ENCODE measurements around the gene TIFAB. TPM values are rescaled to one million over a fixed set of nuclear protein-coding genes. Genes with fewer than 3 reads are reported as not detected.

The TIFAB gene
- polyA plus RNA-seq, 2 of the 4 experiments (the other 2 are of a cell fraction) = not detected

DNA sequence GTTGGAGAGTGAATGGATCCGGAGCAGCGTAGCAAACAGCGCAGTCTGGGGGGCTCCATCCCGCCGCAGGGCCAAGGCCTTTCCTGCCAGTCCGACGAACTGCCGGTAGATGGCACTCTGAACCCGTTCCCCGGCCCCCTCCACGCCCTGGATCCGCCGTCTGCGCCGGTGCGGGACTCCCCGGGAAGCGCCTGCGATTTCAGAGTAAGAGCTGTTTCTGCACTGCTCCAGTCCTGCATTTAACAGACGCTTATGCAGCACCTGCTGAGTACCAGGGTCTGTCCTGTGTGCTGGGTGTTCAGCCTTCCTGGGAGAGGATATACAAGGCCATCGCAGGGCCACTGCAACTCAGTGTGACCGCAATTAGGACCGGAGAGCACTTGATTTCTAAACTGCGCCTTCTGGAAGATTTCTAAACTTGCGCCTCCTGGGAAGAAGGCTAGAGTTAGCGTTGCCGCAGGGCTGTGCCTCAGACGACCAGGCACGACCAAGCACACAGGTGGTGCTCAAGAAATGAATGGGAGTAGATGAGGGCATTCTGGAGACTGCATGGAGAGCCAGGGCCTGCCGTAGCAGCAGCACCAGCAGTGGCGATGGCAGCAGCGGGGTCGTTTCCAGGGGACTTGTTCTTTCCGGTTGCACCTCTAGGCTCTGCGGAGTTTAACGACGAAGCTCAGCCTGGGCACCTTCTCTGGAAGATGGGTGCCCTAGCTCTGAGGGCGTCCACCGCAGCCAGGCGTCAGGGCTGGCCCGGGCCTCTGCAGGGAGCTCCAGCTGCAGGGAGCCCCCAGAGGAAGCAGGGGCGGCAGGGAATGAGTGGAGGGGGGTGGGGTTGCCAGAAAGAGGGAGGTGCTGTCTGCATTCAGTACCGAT, 14.3 kb upstream of the TIFAB start:
- POLR2A ChIA-PET = interaction anchor here (1.4 kb wide), 1 partner anchor 100 kb away, joined by 3 read pairs; no protein-coding TSS in a partner anchor
- ATAC-seq = peak; percentile 87 to 95
- TF ChIP-seq RAD21 (conservative IDR thresholded peaks at IDR 0.05 in 1 of 2, IDR thresholded peaks at IDR 0.05 in 1 of 2) = peak; percentile 93 to 98
- TF ChIP-seq, protein P1, sequence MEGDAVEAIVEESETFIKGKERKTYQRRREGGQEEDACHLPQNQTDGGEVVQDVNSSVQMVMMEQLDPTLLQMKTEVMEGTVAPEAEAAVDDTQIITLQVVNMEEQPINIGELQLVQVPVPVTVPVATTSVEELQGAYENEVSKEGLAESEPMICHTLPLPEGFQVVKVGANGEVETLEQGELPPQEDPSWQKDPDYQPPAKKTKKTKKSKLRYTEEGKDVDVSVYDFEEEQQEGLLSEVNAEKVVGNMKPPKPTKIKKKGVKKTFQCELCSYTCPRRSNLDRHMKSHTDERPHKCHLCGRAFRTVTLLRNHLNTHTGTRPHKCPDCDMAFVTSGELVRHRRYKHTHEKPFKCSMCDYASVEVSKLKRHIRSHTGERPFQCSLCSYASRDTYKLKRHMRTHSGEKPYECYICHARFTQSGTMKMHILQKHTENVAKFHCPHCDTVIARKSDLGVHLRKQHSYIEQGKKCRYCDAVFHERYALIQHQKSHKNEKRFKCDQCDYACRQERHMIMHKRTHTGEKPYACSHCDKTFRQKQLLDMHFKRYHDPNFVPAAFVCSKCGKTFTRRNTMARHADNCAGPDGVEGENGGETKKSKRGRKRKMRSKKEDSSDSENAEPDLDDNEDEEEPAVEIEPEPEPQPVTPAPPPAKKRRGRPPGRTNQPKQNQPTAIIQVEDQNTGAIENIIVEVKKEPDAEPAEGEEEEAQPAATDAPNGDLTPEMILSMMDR (IDR thresholded peaks at IDR 0.05) = peak; percentile 85
- TF ChIP-seq HOXA7 (CRISPR knock-in tag; IDR thresholded peaks at IDR 0.05) = no peak
- TF ChIP-seq SMC3 (IDR thresholded peaks at IDR 0.05) = peak; percentile 93
- Histone ChIP-seq H3K9me3 (no peaks in the 10 kb centered on the region), H3K4me1 (no peaks in the 10 kb centered on the region), H3K4me3 (no peak overlapping the region), H3K4me2 (peak overlapping the region; percentile 51), H3K27ac (peak overlapping the region in 1 of 2 experiments; percentile 56; a peak in 2 of 6 replicates)
- WGBS (ENCODE audit: missing lambda C conversion rate) = 50% methylated on average over 30 of the region's 43 CpGs
- CTCF ChIA-PET = interaction anchor here (0.5 to 37.5 kb wide), 47 partner anchors 10 to 1048 kb away, joined by 3 to 1932 read pairs (median 6); partner anchors contain the start of genes DCANP1, SLC25A48 and TIFAB
- peak; percentile 61 to 87 for DNase-seq (ENCODE audit: low read depth in 1 of 2, low spot score in 1 of 2)
- no peak for FAIRE-seq

GRCh38 chr5:135465391-135466122, 13.4 kb upstream of the TIFAB start:
- POLR2A ChIA-PET = interaction anchor here (1.4 kb wide), 1 partner anchor 101 kb away, joined by 3 read pairs; no protein-coding TSS in a partner anchor
- FAIRE-seq (no peak), DNase-seq (ENCODE audit: low read depth in 1 of 2, low spot score in 1 of 2) (no peak), ATAC-seq (peak in 1 of 2 experiments; percentile 18; a peak in 2 of 6 replicates)
- 52% methylated on average over 12 of the region's 12 CpGs for WGBS (ENCODE audit: missing lambda C conversion rate)
- Histone ChIP-seq H3K9me3 (no peaks in the 10 kb centered on the region), H3K4me2 (peak overlapping the region; percentile 51; the same call in 1 of the 3 replicates), H3K27ac (no peak overlapping the region), H3K4me3 (no peak overlapping the region), H3K4me1 (no peaks in the 10 kb centered on the region)
- no peak for TF ChIP-seq RARB (CRISPR knock-in tag; IDR thresholded peaks at IDR 0.05)
- TF ChIP-seq FOXS1 (CRISPR knock-in tag; IDR thresholded peaks at IDR 0.05) = no peak
- no peak for TF ChIP-seq HOXA7 (CRISPR knock-in tag; IDR thresholded peaks at IDR 0.05)
- TF ChIP-seq, protein P1 (IDR thresholded peaks at IDR 0.05) = no peak
- no peak for TF ChIP-seq SMC3 (IDR thresholded peaks at IDR 0.05)
- no peak for TF ChIP-seq POLR2A (IDR thresholded peaks at IDR 0.05; ENCODE audit: low read length)
- CTCF ChIA-PET = interaction anchor here (0.5 to 37.5 kb wide), 42 partner anchors 9 to 788 kb away, joined by 3 to 1932 read pairs (median 6); partner anchors contain the start of genes DCANP1, SLC25A48 and TIFAB

- FAIRE-seq = no peak
- Histone ChIP-seq H3K4me2 (peak overlapping the region; percentile 54), H3K9me3 (no peaks in the 10 kb centered on the region), H3K4me3 (no peak overlapping the region), H3K4me1 (peaks cover 10% of the 10 kb centered on the region; the same call in 2 of the 3 replicates), H3K27ac (no peak overlapping the region)
- peak; percentile 73 to 82 for DNase-seq (ENCODE audit: low read depth in 1 of 2, low spot score in 1 of 2)
- WGBS (ENCODE audit: missing lambda C conversion rate) = 4% methylated on average over 6 of the region's 6 CpGs
- POLR2A ChIA-PET = no interaction called here
- ATAC-seq = peak; percentile 56 to 73; a peak in 4 of 6 replicates
- CTCF ChIA-PET = interaction anchor here (0.7 to 37.5 kb wide), 19 partner anchors 12 to 413 kb away, joined by 3 to 1932 read pairs (median 4); partner anchors contain the start of genes DCANP1 and SLC25A48
- TF ChIP-seq JUN (IDR thresholded peaks at IDR 0.05) (no peak), FOSL2 (IDR thresholded peaks at IDR 0.05) (no peak), FOSL2 (CRISPR knock-in tag; IDR thresholded peaks at IDR 0.05) (no peak), RAD21 (conservative IDR thresholded peaks at IDR 0.05 in 1 of 2, IDR thresholded peaks at IDR 0.05 in 1 of 2) (peak; percentile 73 to 80), HEYL (CRISPR knock-in tag; IDR thresholded peaks at IDR 0.05) (no peak), SMC3 (IDR thresholded peaks at IDR 0.05) (peak; percentile 41; the same call in 1 of the 3 replicates), RFX5 (IDR thresholded peaks at IDR 0.05) (no peak), CHD2 (IDR thresholded peaks at IDR 0.05; ENCODE audit: low read length, partially characterized antibody) (no peak), USF2 (IDR thresholded peaks at IDR 0.05) (no peak), ESRRA (IDR thresholded peaks at IDR 0.05; ENCODE audit: borderline replicate concordance, low read length) (no peak)
- TF ChIP-seq, protein P1 (IDR thresholded peaks at IDR 0.05) = peak; percentile 82
- TF ChIP-seq, protein P2, sequence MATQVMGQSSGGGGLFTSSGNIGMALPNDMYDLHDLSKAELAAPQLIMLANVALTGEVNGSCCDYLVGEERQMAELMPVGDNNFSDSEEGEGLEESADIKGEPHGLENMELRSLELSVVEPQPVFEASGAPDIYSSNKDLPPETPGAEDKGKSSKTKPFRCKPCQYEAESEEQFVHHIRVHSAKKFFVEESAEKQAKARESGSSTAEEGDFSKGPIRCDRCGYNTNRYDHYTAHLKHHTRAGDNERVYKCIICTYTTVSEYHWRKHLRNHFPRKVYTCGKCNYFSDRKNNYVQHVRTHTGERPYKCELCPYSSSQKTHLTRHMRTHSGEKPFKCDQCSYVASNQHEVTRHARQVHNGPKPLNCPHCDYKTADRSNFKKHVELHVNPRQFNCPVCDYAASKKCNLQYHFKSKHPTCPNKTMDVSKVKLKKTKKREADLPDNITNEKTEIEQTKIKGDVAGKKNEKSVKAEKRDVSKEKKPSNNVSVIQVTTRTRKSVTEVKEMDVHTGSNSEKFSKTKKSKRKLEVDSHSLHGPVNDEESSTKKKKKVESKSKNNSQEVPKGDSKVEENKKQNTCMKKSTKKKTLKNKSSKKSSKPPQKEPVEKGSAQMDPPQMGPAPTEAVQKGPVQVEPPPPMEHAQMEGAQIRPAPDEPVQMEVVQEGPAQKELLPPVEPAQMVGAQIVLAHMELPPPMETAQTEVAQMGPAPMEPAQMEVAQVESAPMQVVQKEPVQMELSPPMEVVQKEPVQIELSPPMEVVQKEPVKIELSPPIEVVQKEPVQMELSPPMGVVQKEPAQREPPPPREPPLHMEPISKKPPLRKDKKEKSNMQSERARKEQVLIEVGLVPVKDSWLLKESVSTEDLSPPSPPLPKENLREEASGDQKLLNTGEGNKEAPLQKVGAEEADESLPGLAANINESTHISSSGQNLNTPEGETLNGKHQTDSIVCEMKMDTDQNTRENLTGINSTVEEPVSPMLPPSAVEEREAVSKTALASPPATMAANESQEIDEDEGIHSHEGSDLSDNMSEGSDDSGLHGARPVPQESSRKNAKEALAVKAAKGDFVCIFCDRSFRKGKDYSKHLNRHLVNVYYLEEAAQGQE (IDR thresholded peaks at IDR 0.05) = no peak
Observed at GRCh38 chr5:135462304-135462703, 10.2 kb upstream of the TIFAB start.
